A549 (cell line): Measurements from ENCODE around the gene KRTAP16-1. TPM values are rescaled to one million over a fixed set of nuclear protein-coding genes. Genes with fewer than 3 reads are reported as not detected.

ENCODE experiments used
- ATAC-seq, 2 experiments: fragments of 200-7000 bp in 1 of 2; fragments of >200 bp in 1 of 2; cut with Nextera tagmentation in 1 of 2; cut with Tn5 transposase in 1 of 2; 3 replicates each; pipeline versions ENCODE4 v1.8.0 to v1.9.1; 2018 to 2020; ENCODE audit warnings: mild to moderate bottlenecking in 1 of 2, moderate library complexity in 1 of 2
- CTCF ChIA-PET: fragments of 300-600 bp; sonication (Branson Sonifier 250); formaldehyde crosslinking; extraction: SDS; loops from one replicate; lab custom pipeline; 2021; ENCODE audit warnings: antibody characterized with exemption, inconsistent platforms; lab: Yijun Ruan, JAX
- POLR2A ChIA-PET: fragments of 350-600 bp; formaldehyde crosslinking; extraction: SDS; loops from one replicate; lab custom pipeline; 2021; ENCODE audit warnings: antibody characterized with exemption, inconsistent platforms; lab: Yijun Ruan, JAX
- DNase-seq, 2 experiments: peaks; one replicate each; pipeline versions ENCODE4 v3.0.0 to v3.0.0-alpha.2; 2011 to 2016; ENCODE audit warnings: low read depth in 1 of 2, low spot score in 1 of 2
- FAIRE-seq: peaks from 2 replicates; lab custom pipeline; 2011; peaks lifted over from hg19 to GRCh38; lab: Jason Lieb, UNC
- H3K27ac ChIP-seq, 2 experiments: fragments of >200 bp; sonication (Bioruptor Twin); formaldehyde crosslinking; 3 replicates each; pipeline ENCODE4 v1.5.1; 2016 to 2017
- H3K4me1 ChIP-seq: fragments of >200 bp; sonication (Bioruptor Twin); formaldehyde crosslinking; 3 replicates; pipeline ENCODE4 v1.6.1; 2016
- H3K4me2 ChIP-seq: fragments of >200 bp; sonication (Bioruptor Twin); formaldehyde crosslinking; 3 replicates; pipeline ENCODE4 v1.6.1; 2016
- H3K4me3 ChIP-seq: fragments of >200 bp; sonication (Bioruptor Twin); formaldehyde crosslinking; 3 replicates; pipeline ENCODE4 v1.5.1; 2016
- H3K9me3 ChIP-seq: fragments of >200 bp; sonication (Bioruptor Twin); formaldehyde crosslinking; 3 replicates; pipeline ENCODE4 v1.6.1; 2016
- BHLHE40 ChIP-seq: IDR thresholded peaks from 2 replicates; pipeline ENCODE4 v1.6.1; 2012; ENCODE audit warnings: low read depth, low read length, inconsistent platforms
- CEBPB ChIP-seq, 2 experiments: fragments of >200 bp in 1 of 2; sonication (Bioruptor Twin) in 1 of 2; formaldehyde crosslinking in 1 of 2; IDR thresholded peaks; 2 replicates each; pipeline ENCODE4 v1.6.1; 2012 to 2016
- EHMT2 ChIP-seq: fragments of 200-600 bp; sonication (generic); IDR thresholded peaks from 2 replicates; pipeline ENCODE4 v1.6.1; 2016; ENCODE audit warnings: antibody characterized with exemption, low read depth, mild to moderate bottlenecking, moderate library complexity
- FOSB ChIP-seq: fragments of 250-450 bp; sonication (Bioruptor Pico); IDR thresholded peaks from 2 replicates; pipeline ENCODE4 v1.5.0; 2020; ENCODE audit warnings: mild to moderate bottlenecking, moderate library complexity
- FOSL2 ChIP-seq, 2 experiments: fragments of 450-650 bp in 1 of 2; fragments of >200 bp in 1 of 2; sonication (Bioruptor Twin) in 1 of 2; formaldehyde crosslinking; IDR thresholded peaks; 2 replicates each; pipeline versions ENCODE4 v1.5.0 to v1.6.1; 2016 to 2020; ENCODE audit warnings: mild to moderate bottlenecking in 1 of 2, moderate library complexity in 1 of 2
- HEYL ChIP-seq: fragments of 250-450 bp; sonication (Bioruptor Pico); IDR thresholded peaks from 2 replicates; pipeline ENCODE4 v1.8.0; 2021; ENCODE audit warnings: mild to moderate bottlenecking, moderate library complexity
- HOXB5 ChIP-seq: fragments of 250-450 bp; sonication (Bioruptor Pico); IDR thresholded peaks from 2 replicates; pipeline ENCODE4 v1.5.0; 2020; ENCODE audit warnings: mild to moderate bottlenecking, moderate library complexity
- JUNB ChIP-seq: fragments of >200 bp; sonication (Bioruptor Twin); formaldehyde crosslinking; IDR thresholded peaks from 2 replicates; pipeline ENCODE4 v1.6.1; 2016
- KDM5A ChIP-seq: fragments of 200-600 bp; sonication (generic); IDR thresholded peaks from 2 replicates; pipeline ENCODE4 v1.6.1; 2016; ENCODE audit warnings: antibody characterized with exemption, mild to moderate bottlenecking
- MAFK ChIP-seq: fragments of 450-650 bp; IDR thresholded peaks from 2 replicates; pipeline ENCODE4 v1.6.1; 2014; ENCODE audit not compliant: partially characterized antibody
- MYC ChIP-seq: IDR thresholded peaks from 2 replicates; pipeline ENCODE4 v1.6.1; 2012; ENCODE audit warnings: mild to moderate bottlenecking, inconsistent platforms, low read length, improper control_type of control experiment, borderline replicate concordance
- PHF8 ChIP-seq: fragments of 200-600 bp; sonication (generic); IDR thresholded peaks from 2 replicates; pipeline ENCODE4 v1.6.1; 2016; ENCODE audit warnings: low read depth, mild to moderate bottlenecking, antibody characterized with exemption, moderate library complexity, borderline replicate concordance
- POLR2A ChIP-seq: IDR thresholded peaks from 2 replicates; pipeline ENCODE4 v1.6.1; 2012; ENCODE audit warnings: mild to moderate bottlenecking, low read length
- RAD21 ChIP-seq, 2 experiments: fragments of >200 bp in 1 of 2; sonication (Bioruptor Twin) in 1 of 2; formaldehyde crosslinking in 1 of 2; IDR thresholded peaks in 1 of 2; conservative IDR thresholded peaks in 1 of 2; 2 replicates in 1 of 2; 3 replicates in 1 of 2; pipeline ENCODE4 v1.6.1; 2012 to 2018; ENCODE audit warnings: inconsistent platforms in 1 of 2
- RCOR1 ChIP-seq: fragments of 150-350 bp; IDR thresholded peaks from 2 replicates; pipeline ENCODE4 v1.6.1; 2014; ENCODE audit warnings: antibody characterized with exemption, low read length, low read depth
- SMC3 ChIP-seq: fragments of >200 bp; sonication (Bioruptor Twin); formaldehyde crosslinking; IDR thresholded peaks from 3 replicates; pipeline ENCODE4 v1.6.1; 2018; ENCODE audit warnings: inconsistent platforms
- TP53 ChIP-seq: fragments of 250-450 bp; sonication (Bioruptor Pico); IDR thresholded peaks from 2 replicates; pipeline ENCODE4 v1.5.0; 2021; ENCODE audit warnings: mild to moderate bottlenecking, moderate library complexity
- WGBS: methylation state at CpG from one replicate; pipeline ENCODE4 v1.1.6; 2017; ENCODE audit errors: missing lambda C conversion rate; 5-methylcytosine and 5-hydroxymethylcytosine counted together
- polyA plus RNA-seq, 4 experiments: library from polyadenylated mRNA; depleted of rRNA in 3 of 4; stranded (reverse); fragments of >200 nt; fragmentation: RNase III in 1 of 4; extraction: RNeasy Plus Mini Kit Qiagen cat#74134 plus additional on column Dnase treatment in 1 of 4; gene quantifications; 2 replicates in 3 of 4; 3 replicates in 1 of 4; pipeline ENCODE4 v1.2.3, GENCODE V29; 2011 to 2017
- TF ChIP-seq, protein P1 (sequence below): IDR thresholded peaks from 2 replicates; pipeline ENCODE4 v1.6.1; 2012; ENCODE audit warnings: low read depth, borderline replicate concordance
- TF ChIP-seq, protein P2 (sequence below): fragments of 200-600 bp; sonication (generic); IDR thresholded peaks from 2 replicates; pipeline ENCODE4 v1.6.1; 2016; ENCODE audit warnings: antibody characterized with exemption, mild to moderate bottlenecking, moderate library complexity
- TF ChIP-seq, protein P3 (sequence below): fragments of 450-650 bp; IDR thresholded peaks from 2 replicates; pipeline ENCODE4 v1.6.1; 2014; ENCODE audit warnings: antibody characterized with exemption

Gene KRTAP16-1
- polyA plus RNA-seq, 2 of the 4 experiments (the other 2 are of a cell fraction) = not detected

DNA sequence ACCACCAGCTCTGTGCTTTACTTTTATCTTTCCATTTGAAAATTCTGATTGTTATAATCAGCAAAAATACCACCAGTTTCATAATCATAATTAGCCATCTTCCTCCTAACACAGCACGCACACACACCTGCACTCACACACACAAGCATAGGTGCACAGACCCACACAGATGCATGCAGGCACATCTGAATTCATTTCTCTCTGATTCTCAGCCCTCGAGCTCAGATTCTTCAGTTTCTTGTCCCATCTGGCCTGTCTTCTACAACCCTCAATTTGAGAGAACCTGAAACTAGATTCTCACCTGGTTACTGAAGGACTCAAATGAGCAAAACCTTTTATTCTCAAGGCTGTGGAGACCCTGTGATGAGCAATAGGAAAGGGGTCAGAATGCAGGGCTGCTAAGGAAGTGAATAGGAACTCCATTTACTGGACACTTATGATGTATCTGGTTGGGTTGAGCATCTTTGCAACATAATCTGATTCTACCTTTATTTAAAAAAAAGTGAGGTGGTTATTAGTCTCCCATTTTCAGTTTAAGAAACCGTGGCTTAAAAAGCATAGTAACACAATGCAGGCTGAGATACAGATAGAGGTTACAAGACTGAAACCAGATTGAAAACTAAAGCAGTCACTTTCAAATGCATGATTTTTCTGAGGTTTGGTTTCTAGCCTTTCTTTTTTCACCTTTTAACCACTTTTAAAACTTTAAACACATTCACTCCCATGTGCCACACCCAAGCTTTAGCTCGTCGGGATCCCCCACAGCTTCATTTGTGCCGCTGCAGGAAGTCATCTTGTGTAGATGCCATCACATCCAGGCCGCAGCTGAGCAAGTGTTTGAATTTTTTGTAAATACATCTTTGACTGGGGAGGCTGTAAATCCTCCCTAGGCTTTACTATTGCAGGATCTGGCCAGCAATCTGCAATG lies 32.1 kb upstream of the KRTAP16-1 start:
- no peak for TF ChIP-seq POLR2A
- no peak for TF ChIP-seq HOXB5 (CRISPR knock-in tag)
- TF ChIP-seq PHF8 = no peak
- no peak for TF ChIP-seq KDM5A
- TF ChIP-seq FOSL2 (IDR thresholded peaks at IDR 0.05) = no peak
- TF ChIP-seq FOSL2 (CRISPR knock-in tag; IDR thresholded peaks at IDR 0.05) = no peak
- TF ChIP-seq MYC = no peak
- no peak for TF ChIP-seq MAFK
- TF ChIP-seq SMC3 = no peak
- TF ChIP-seq RCOR1 = no peak
- TF ChIP-seq TP53 (CRISPR knock-in tag) = no peak
- TF ChIP-seq BHLHE40 = no peak
- no peak for TF ChIP-seq FOSB (CRISPR knock-in tag)
- TF ChIP-seq EHMT2 = no peak
- TF ChIP-seq, protein P1, sequence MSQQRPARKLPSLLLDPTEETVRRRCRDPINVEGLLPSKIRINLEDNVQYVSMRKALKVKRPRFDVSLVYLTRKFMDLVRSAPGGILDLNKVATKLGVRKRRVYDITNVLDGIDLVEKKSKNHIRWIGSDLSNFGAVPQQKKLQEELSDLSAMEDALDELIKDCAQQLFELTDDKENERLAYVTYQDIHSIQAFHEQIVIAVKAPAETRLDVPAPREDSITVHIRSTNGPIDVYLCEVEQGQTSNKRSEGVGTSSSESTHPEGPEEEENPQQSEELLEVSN = no peak
- TF ChIP-seq JUNB = no peak
- TF ChIP-seq CEBPB (IDR thresholded peaks at IDR 0.05) = no peak
- TF ChIP-seq, protein P2, sequence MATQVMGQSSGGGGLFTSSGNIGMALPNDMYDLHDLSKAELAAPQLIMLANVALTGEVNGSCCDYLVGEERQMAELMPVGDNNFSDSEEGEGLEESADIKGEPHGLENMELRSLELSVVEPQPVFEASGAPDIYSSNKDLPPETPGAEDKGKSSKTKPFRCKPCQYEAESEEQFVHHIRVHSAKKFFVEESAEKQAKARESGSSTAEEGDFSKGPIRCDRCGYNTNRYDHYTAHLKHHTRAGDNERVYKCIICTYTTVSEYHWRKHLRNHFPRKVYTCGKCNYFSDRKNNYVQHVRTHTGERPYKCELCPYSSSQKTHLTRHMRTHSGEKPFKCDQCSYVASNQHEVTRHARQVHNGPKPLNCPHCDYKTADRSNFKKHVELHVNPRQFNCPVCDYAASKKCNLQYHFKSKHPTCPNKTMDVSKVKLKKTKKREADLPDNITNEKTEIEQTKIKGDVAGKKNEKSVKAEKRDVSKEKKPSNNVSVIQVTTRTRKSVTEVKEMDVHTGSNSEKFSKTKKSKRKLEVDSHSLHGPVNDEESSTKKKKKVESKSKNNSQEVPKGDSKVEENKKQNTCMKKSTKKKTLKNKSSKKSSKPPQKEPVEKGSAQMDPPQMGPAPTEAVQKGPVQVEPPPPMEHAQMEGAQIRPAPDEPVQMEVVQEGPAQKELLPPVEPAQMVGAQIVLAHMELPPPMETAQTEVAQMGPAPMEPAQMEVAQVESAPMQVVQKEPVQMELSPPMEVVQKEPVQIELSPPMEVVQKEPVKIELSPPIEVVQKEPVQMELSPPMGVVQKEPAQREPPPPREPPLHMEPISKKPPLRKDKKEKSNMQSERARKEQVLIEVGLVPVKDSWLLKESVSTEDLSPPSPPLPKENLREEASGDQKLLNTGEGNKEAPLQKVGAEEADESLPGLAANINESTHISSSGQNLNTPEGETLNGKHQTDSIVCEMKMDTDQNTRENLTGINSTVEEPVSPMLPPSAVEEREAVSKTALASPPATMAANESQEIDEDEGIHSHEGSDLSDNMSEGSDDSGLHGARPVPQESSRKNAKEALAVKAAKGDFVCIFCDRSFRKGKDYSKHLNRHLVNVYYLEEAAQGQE = no peak
- TF ChIP-seq, all 56 proteins: peak for 0
- POLR2A ChIA-PET = no interaction called here
- no peak for ATAC-seq
- no peak for DNase-seq
- H3K27ac ChIP-seq = no peak overlapping the region
- H3K4me2 ChIP-seq = no peak overlapping the region
- H3K9me3 ChIP-seq = no peaks in the 10 kb centered on the region
- H3K4me1 ChIP-seq = no peaks in the 10 kb centered on the region
- no peak overlapping the region for H3K4me3 ChIP-seq
- peak; percentile 76 for FAIRE-seq
- CTCF ChIA-PET = interaction anchor here (0.6 to 3.1 kb wide), 6 partner anchors 8 to 329 kb away, joined by 3 to 10 read pairs (median 4); partner anchors contain the start of gene KRT33A
- 65% methylated on average over 7 of the region's 7 CpGs for WGBS

DNA sequence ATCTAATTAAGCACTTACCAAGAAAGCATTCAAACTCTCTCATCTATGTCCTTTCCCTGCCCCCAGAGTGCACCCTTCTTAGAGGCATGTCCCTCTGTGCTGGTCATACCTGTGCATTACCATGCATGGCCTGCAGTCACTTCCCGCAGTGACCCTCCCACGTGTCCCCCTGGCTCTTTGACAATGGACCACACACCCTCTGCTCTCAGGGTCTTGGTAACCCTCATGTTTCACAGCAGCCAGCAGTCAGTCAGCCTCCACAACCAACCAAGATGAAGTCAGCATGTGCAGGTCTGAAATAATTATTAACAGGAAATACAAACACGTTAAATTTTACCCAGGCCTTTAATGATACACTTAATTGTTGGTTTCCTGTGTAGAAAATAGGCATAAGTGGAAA lies 31.4 kb upstream of the KRTAP16-1 start:
- no peaks in the 10 kb centered on the region for H3K4me1 ChIP-seq
- CTCF ChIA-PET = interaction anchor here (0.6 to 3.1 kb wide), 6 partner anchors 8 to 537 kb away, joined by 3 to 10 read pairs (median 4); no protein-coding TSS in a partner anchor
- 33% methylated on average over 3 of the region's 3 CpGs for WGBS
- no peak overlapping the region for H3K4me3 ChIP-seq
- H3K9me3 ChIP-seq = no peaks in the 10 kb centered on the region
- no peak for FAIRE-seq
- 0 out of 6 replicates have a peak, but pooled peaks of 1 of the 2 experiments have one; percentile 45 for ATAC-seq
- H3K27ac ChIP-seq = no peak overlapping the region
- H3K4me2 ChIP-seq = no peak overlapping the region
- TF ChIP-seq, protein P3, sequence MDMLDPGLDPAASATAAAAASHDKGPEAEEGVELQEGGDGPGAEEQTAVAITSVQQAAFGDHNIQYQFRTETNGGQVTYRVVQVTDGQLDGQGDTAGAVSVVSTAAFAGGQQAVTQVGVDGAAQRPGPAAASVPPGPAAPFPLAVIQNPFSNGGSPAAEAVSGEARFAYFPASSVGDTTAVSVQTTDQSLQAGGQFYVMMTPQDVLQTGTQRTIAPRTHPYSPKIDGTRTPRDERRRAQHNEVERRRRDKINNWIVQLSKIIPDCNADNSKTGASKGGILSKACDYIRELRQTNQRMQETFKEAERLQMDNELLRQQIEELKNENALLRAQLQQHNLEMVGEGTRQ = no peak
- TF ChIP-seq FOSB (CRISPR knock-in tag) = no peak
- no peak for TF ChIP-seq MYC
- no peak for TF ChIP-seq HEYL (CRISPR knock-in tag)
- no peak for TF ChIP-seq RAD21 (conservative IDR thresholded peaks at IDR 0.05 in 1 of 2, IDR thresholded peaks at IDR 0.05 in 1 of 2)
- POLR2A ChIA-PET = no interaction called here
- DNase-seq = no peak
